HG03469 (cell line): ENCODE data around the gene GGN.

Experiments used
- ATAC-seq: cut with Tn5 transposase; IDR thresholded peaks from one replicate; pipeline ENCODE4 v1.9.1; 2021; ENCODE audit warnings: mild to moderate bottlenecking, moderate library complexity, moderate number of reproducible peaks; ENCODE audit not compliant: unreplicated experiment

Gene GGN

GRCh38 chr19:38388349-38389100 is 691 bp upstream of the GGN start, which contains the start of gene SPRED3:
Gene SPRED3 (plus strand): TSS chr19:38388697. CDS start chr19:38390303, 1,606 bp downstream.
- ATAC-seq, result no peak

DNA sequence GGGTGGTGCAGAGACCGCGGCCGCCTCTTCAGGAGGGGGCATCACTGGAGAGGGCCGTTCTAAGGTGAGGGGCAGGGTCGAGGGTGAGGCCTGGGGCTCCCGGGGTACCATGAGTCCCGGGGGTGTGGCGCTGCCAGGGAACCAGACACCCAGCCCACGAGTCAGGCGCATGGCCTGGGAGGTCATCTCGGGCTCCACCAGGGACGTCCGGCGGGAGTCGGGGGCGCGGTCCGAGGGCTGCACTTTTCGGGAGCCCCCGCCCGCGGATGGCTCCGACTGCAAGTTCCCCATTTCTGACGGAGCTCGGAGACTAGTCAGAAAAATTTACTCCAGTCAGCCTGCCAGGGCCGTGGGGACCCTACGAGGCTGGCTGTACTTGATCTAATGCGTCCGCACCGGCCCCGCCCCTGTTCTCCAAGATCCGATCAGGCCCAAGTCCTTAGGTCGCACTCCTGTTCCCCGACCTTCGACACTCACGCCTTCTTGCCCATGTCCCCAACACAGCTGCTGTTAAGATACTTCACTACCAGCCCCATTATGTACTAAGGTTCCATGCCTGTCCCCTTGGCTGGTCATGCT is 774 bp downstream of the GGN start:
- ATAC-seq, result no peak

GRCh38 chr19:38386300-38386970 is 1.4 kb downstream of the GGN start:
- no peak for ATAC-seq

- no peak for ATAC-seq
Measured at GRCh38 chr19:38385804-38386257, 2.0 kb downstream of the GGN start.

DNA sequence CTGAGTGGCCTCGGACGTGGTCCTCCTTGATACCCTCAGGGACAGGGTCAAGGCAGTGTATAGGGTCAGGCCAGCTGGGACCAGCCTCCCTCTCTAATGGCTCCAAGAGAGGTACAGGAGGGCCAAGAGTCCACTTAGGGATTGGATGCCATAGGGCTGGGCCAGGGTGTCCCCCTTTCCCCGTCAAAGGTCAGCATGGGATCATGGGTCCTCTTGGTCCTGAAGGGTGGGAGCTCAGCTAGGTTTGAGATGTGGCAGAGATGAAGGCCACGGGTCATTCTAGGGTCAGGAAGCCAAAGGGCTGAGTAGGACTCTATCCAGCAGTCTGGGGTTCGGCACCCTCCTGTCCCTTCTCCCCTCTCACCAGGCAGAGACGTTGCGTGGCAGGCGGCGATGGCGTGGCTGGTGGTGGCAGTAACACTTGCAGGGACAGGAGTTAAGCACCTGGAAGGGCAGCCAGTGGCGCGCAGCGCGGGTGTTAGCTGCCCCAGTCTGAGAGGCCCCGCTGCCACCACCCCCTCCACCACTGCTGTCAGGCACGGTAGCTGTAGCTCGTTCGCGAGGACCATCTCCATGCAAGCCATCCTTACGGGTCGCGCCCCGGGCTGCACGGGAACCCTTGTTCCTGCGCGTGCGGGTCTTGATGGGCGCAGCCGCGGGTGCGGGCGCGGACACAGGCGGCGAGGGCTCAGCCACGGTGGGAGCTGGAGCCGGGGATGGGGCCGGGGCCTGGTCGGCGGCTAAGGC is 2.6 kb downstream of the GGN start:
- ATAC-seq, result no peak

GRCh38 chr19:38384209-38385027 is 3.4 kb downstream of the GGN start:
- ATAC-seq, result no peak

GRCh38 chr19:38383743-38384142 is 4.1 kb downstream of the GGN start:
- ATAC-seq, result no peak

GRCh38 chr19:38383184-38383583 is 4.7 kb downstream of the GGN start:
- ATAC-seq, result no peak

GRCh38 chr19:38381138-38381537 is 6.7 kb downstream of the GGN start:
- ATAC-seq, result no peak

- no peak for ATAC-seq
Measured at GRCh38 chr19:38378866-38379265, 9.0 kb downstream of the GGN start.

DNA sequence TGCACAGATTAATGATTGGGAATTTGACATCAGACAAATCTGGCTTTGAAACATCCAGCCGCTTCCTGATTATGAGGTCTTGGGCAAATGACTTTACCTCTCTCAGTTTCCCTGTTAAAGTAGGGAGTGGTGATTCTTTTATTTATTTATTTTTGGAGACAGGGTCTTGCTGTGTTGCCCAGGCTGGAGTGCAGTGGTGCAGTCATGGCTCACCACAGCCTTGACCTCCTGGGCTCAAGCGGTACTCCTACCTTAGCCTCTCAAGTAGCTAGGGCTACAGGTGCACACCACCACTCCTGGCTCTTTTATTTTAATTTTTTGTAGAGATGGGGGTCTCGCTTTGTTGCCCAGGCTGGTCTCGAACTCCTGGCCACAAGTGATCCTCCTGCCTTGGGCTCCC is 10.8 kb downstream of the GGN start:
- no peak for ATAC-seq

GRCh38 chr19:38376576-38376975 is 11.3 kb downstream of the GGN start:
- no peak for ATAC-seq

DNA sequence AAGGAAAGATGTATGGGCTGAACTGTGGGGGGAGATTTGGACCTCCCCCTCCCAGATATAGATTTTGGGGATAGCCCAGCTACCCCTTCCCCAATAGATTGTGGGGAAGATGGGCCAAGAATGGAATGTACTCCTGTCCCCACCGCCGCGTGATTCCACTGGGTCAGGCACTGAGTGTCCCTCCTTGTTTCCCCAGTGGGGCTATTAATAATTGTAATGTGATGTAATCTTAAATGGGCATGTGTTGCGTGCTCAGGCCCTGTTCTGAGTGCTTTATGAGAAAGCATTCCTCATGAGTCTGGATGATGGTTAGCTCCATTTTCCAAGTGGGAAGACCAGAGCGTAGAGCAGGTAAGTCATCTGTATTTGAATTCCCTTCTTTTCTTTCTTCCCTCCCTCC is 12.1 kb downstream of the GGN start:
- ATAC-seq, result no peak

GRCh38 chr19:38375098-38375493 is 12.7 kb downstream of the GGN start:
- ATAC-seq, result no peak

DNA sequence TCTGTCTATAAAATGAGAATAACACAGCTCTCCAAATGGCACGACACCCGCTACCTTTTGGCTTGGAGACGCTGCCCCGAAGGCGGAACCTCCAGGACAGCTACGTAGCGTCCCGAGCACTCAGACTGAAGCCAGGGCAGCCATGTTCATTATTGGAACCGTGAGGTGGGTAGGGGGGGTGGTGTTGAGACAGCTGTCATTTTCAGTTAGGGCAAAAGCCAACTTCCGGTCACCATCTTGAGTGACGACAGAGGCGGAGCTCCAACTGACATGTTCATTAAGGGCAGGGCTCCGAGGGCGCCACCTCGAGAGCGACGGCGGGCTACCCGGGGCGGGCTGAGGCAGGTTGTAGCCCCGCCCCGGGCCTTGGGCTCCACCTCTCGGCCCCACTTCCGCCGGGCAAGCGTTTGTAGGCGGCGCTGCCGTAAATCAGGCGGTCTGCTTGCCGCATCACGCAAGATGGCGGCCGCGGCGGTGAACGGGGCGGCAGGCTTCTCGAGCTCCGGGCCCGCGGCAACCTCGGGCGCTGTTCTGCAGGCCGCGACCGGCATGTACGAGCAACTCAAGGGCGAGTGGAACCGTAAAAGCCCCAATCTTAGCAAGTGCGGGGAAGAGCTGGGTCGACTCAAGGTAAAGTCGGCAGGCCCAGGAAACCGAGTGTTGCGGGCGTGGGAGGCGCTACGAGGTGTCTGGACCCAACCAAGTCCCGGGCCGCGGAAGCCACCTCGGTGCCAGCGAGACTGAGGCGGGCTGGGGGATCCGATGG is 13.3 kb downstream of the GGN start, which contains the start of gene PSMD8:
TSS of gene PSMD8 (plus strand) at position 240 of the 766 bp plus-strand sequence. CDS start at position 271, 31 bp downstream.
- peak; percentile 85 for ATAC-seq

DNA sequence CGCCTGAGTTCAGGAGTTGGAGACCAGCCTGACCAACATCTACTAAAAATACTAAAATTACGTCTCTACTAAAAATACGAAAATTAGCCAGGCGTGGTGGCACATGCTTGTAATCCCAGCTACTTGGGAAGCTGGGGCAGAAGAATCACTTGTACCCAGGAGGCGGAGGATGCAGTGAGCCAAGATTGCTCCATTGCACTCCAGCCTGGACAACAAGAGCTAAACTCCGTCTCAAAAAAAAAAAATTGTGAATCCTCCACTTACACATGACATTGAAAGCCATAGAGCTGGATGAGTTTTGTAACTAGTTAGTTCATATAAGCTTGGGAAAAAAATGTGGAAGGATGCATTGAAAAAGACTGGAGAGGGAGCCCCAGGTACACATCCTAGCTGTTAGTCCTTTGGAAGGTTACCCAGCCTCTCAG is 13.9 kb downstream of the GGN start:
- ATAC-seq, result no peak

DNA sequence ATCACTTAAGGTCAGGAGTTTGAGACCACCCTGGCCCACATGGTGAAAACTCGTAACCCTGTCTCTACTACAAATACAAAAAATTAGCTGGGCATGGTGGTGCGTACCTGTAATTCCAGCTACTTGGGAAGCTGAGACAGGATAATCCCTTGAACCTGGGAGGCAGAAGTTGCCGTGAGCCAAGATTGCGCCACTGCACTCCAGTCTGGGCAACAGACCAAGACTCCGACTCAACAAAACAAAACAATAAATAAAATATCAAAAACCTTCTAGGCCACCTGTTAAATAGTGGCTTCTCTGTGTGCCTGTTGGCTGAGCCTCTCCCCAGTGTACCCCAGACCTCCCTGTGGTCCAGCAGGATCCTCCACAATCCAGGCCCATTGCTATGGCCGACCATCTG is 16.8 kb downstream of the GGN start:
- no peak for ATAC-seq

GRCh38 chr19:38370299-38370698 is 17.5 kb downstream of the GGN start:
- ATAC-seq, result no peak

- no peak for ATAC-seq
Measured at GRCh38 chr19:38369584-38369983, 18.2 kb downstream of the GGN start.
